OCI-LY3 (cell line): ENCODE data around the gene CRTC1.
"Not testable (repeated sequence)": the region's sequence is repeated elsewhere in the genome, so short reads cannot be mapped to it uniquely, and the experiment has no call there.

Experiments used
- H2AFZ ChIP-seq: fragments of 200-600, 300-600 bp; shearing (Covaris generic); 2 replicates; pipeline ENCODE4 v1.6.0; 2014; ENCODE audit warnings: antibody characterized with exemption, low read depth, low read length
- H3K27ac ChIP-seq: fragments of 200-600, 300-600 bp; sonication (generic); 2 replicates; pipeline ENCODE4 v1.5.1; 2014; ENCODE audit warnings: mild to moderate bottlenecking, low read length, moderate library complexity, mixed read lengths
- H3K27me3 ChIP-seq: fragments of 200-600, 300-600 bp; sonication (generic); 2 replicates; pipeline ENCODE4 v1.6.1; 2014; ENCODE audit warnings: low read depth, low read length, mixed read lengths
- H3K36me3 ChIP-seq: fragments of 200-600, 300-600 bp; sonication (generic); replicated peaks from 2 replicates; pipeline ENCODE3; 2014; ENCODE audit warnings: low read depth, low read length, mixed read lengths
- H3K4me1 ChIP-seq: fragments of 300-600, 200-600 bp; sonication (generic); 2 replicates; pipeline ENCODE4 v1.6.1; 2014; ENCODE audit warnings: low read length, mixed read lengths
- H3K4me2 ChIP-seq: fragments of 200-600, 300-600 bp; sonication (generic); 2 replicates; pipeline ENCODE4 v1.6.1; 2014; ENCODE audit warnings: low read length, mixed read lengths
- H3K4me3 ChIP-seq: fragments of 300-600, 200-600 bp; sonication (generic); 2 replicates; pipeline ENCODE4 v1.5.1; 2014; ENCODE audit warnings: antibody characterized with exemption, mild to moderate bottlenecking, low read length, moderate library complexity
- H3K79me2 ChIP-seq: fragments of 300-600, 200-600 bp; shearing (Covaris generic); 2 replicates; pipeline ENCODE4 v1.6.1; 2014; ENCODE audit warnings: mild to moderate bottlenecking, low read length, mixed read lengths
- H3K9ac ChIP-seq: fragments of 300-600, 200-600 bp; shearing (Covaris generic); 2 replicates; pipeline ENCODE4 v1.6.0; 2014; ENCODE audit warnings: mild to moderate bottlenecking, low read length, moderate library complexity
- H3K9me3 ChIP-seq: fragments of 200-600, 300-600 bp; shearing (Covaris generic); 2 replicates; pipeline ENCODE4 v1.6.1; 2014; ENCODE audit warnings: low read length, mixed read lengths; ENCODE audit not compliant: insufficient read depth
- H4K20me1 ChIP-seq: fragments of 200-600, 300-600 bp; sonication (generic); 2 replicates; pipeline ENCODE4 v1.6.1; 2016; ENCODE audit warnings: low read length, mixed read lengths; ENCODE audit not compliant: insufficient read depth
- EZH2phosphoT487 ChIP-seq: fragments of 200-600 bp; shearing (Covaris generic); IDR thresholded peaks from 2 replicates; pipeline ENCODE4 v1.6.1; 2018; ENCODE audit warnings: antibody characterized with exemption, mixed run types, low read depth
- TF ChIP-seq, protein P1 (sequence below): fragments of 200-600, 300-600 bp; sonication (generic); IDR thresholded peaks from 2 replicates; pipeline ENCODE4 v1.5.1; 2014; ENCODE audit warnings: antibody characterized with exemption, low read length, low read depth

Gene CRTC1

DNA sequence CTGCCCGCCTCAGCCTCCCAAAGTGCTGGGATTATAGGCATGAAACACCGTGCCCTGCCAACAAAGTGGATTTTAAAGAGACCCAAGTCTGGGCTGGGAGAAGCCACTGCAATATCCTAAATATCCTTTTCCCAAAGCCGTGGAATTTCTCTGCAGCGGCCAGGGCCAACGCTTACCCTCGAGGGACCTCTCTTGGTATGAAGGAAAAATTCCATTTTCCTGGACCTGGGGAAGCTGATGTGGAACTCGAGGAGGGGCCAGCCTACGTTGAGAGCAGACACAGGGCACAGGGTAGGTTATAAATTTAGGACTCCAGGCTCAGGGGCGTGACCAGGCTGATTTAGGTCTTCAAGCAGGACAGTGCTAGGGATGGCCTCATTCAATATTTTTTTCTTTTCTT lies 130.6 kb downstream of the CRTC1 start:
- Histone ChIP-seq H3K9me3 (no peaks in the 10 kb centered on the region), H3K79me2 (no peaks in the 10 kb centered on the region), H3K4me1 (no peaks in the 10 kb centered on the region), H3K4me3 (no peak overlapping the region), H3K36me3 (no peaks in the 10 kb centered on the region), H3K4me2 (no peak overlapping the region), H3K9ac (no peak overlapping the region), H3K27ac (no peak overlapping the region), H4K20me1 (no peaks in the 10 kb centered on the region), H3K27me3 (no peaks in the 10 kb centered on the region), H2AFZ (no peak overlapping the region)
- TF ChIP-seq, protein P1, sequence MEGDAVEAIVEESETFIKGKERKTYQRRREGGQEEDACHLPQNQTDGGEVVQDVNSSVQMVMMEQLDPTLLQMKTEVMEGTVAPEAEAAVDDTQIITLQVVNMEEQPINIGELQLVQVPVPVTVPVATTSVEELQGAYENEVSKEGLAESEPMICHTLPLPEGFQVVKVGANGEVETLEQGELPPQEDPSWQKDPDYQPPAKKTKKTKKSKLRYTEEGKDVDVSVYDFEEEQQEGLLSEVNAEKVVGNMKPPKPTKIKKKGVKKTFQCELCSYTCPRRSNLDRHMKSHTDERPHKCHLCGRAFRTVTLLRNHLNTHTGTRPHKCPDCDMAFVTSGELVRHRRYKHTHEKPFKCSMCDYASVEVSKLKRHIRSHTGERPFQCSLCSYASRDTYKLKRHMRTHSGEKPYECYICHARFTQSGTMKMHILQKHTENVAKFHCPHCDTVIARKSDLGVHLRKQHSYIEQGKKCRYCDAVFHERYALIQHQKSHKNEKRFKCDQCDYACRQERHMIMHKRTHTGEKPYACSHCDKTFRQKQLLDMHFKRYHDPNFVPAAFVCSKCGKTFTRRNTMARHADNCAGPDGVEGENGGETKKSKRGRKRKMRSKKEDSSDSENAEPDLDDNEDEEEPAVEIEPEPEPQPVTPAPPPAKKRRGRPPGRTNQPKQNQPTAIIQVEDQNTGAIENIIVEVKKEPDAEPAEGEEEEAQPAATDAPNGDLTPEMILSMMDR: no peak
- no peak for TF ChIP-seq EZH2phosphoT487

DNA sequence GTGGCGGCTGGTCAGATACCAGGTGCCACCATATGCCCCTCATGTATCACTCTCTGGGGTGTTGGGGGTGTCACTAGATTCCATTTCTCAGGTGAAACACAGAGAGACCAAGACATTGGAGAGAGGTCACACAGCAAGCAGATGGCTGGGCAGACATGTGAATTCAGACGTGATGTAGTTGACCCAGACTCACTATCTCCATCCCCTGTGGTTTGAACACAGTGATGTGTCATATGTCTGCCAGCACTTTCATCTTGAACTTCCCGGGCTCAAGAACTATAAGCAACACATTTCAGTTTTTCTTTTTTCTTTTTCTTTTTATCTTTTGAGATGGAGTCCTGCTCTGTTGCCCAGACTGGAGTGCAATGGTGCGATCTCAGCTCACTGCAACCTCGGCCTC lies 132.2 kb downstream of the CRTC1 start:
- no peak overlapping the region for H3K4me3 ChIP-seq
- no peaks in the 10 kb centered on the region for H3K4me1 ChIP-seq
- H3K9me3 ChIP-seq: no peaks in the 10 kb centered on the region
- H3K79me2 ChIP-seq: no peaks in the 10 kb centered on the region
- H3K36me3 ChIP-seq: no peaks in the 10 kb centered on the region
- H4K20me1 ChIP-seq: no peaks in the 10 kb centered on the region
- H2AFZ ChIP-seq: no peak overlapping the region
- H3K9ac ChIP-seq: no peak overlapping the region
- no peak overlapping the region for H3K27ac ChIP-seq
- H3K4me2 ChIP-seq: no peak overlapping the region
- H3K27me3 ChIP-seq: no peaks in the 10 kb centered on the region
- TF ChIP-seq EZH2phosphoT487: no peak
- TF ChIP-seq, protein P1: no peak

DNA sequence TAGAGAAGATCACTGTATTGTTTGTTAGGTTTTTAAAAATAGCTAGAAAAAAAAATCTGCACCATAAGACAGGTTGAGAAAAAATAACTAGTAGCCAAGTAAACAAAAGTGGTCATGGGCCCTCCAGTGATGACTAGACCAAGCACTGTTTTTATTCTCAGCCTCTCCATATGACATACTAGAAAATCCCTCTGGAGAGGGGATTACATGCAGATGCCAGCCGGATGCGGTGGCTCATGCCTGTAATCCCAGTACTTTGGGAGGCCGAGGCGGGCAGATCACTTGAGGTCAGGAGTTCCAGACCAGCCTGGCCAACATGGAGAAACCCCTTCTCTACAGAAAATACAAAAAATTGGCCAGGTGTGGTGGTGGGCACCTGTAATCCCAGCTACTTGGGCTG lies 133.2 kb downstream of the CRTC1 start:
- H3K36me3 ChIP-seq, H3K27me3 ChIP-seq, H3K4me2 ChIP-seq, H3K79me2 ChIP-seq, H3K4me3 ChIP-seq, H3K9me3 ChIP-seq, H4K20me1 ChIP-seq, H3K9ac ChIP-seq, H3K27ac ChIP-seq, H2AFZ ChIP-seq, H3K4me1 ChIP-seq: not testable (repeated sequence)

DNA sequence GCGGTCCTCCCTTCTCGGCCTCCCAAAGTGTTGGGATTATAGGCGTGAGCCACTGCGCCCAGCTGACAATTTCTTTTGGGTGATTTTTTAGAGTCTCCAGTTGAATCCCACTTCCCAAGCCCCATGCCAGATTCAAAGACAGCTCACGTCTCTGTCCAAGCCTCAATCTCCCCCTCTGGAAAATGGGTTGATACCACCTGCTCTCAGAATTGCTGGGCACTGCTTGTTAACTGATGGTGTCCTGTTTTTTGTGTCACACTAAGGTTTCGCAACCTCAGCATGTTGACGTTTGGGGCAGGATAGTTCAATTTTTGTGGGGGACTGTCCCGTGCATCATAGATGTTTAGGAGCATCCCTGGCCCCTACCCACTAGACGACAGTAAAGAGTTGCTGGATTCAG lies 134.1 kb downstream of the CRTC1 start:
- no peaks in the 10 kb centered on the region for H3K27me3 ChIP-seq
- no peak overlapping the region for H3K4me3 ChIP-seq
- no peak overlapping the region for H3K4me2 ChIP-seq
- no peaks in the 10 kb centered on the region for H3K9me3 ChIP-seq
- no peak overlapping the region for H3K9ac ChIP-seq
- no peak overlapping the region for H3K27ac ChIP-seq
- H3K4me1 ChIP-seq: no peaks in the 10 kb centered on the region
- no peaks in the 10 kb centered on the region for H3K79me2 ChIP-seq
- TF ChIP-seq, protein P1: no peak
- no peak for TF ChIP-seq EZH2phosphoT487
- no peaks in the 10 kb centered on the region for H4K20me1 ChIP-seq
- no peak overlapping the region for H2AFZ ChIP-seq
- H3K36me3 ChIP-seq: no peaks in the 10 kb centered on the region

DNA sequence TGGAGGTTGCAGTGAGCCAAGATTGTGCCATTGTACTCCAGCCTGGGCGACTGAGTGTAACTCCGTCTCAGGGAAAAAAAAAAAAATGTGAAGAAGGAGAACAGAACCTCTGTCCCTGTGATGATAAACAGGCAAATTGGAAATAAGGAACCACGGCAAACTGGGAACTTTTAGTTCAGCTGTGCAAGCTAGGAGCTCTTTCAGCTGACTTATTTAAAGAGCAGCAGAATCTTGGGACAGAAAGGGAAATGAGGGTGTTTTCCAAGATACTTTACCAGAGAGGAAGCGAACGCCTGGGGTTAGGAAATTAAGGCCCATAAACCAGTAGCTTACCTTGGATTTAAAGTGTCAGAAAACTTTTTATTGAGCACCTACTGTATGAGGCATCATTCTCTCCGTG lies 145.3 kb downstream of the CRTC1 start:
- TF ChIP-seq EZH2phosphoT487: no peak
- TF ChIP-seq, protein P1: no peak
- Histone ChIP-seq H3K9me3 (peaks cover 8% of the 10 kb centered on the region; the same call in 1 of the 2 replicates), H3K36me3 (peaks cover 8% of the 10 kb centered on the region), H2AFZ (no peak overlapping the region), H4K20me1 (peaks cover 15% of the 10 kb centered on the region), H3K4me1 (peaks cover 6% of the 10 kb centered on the region), H3K27me3 (no peaks in the 10 kb centered on the region; the same call in 1 of the 2 replicates), H3K9ac (no peak overlapping the region), H3K4me3 (no peak overlapping the region), H3K79me2 (peaks cover 20% of the 10 kb centered on the region), H3K4me2 (no peak overlapping the region), H3K27ac (no peak overlapping the region)
